PC-3 (cell line): ENCODE data around the gene SLC38A8. TPM values are rescaled to one million over a fixed set of nuclear protein-coding genes. Genes with fewer than 3 reads are reported as not detected.

Source experiments
- ATAC-seq: fragments of 200-7000 bp; cut with Tn5 transposase; 2 replicates; pipeline ENCODE4 v1.9.1; 2020; ENCODE audit warnings: mild to moderate bottlenecking, moderate library complexity
- BruUV-seq: library from RNA; stranded (reverse); fragments of 400-500 nt; replicated peaks from 2 replicates; lab custom pipeline; 2021; lab: Mats Ljungman, UMichigan
- CTCF ChIA-PET: fragments of 300-600 bp; sonication (Branson Sonifier 250); formaldehyde crosslinking; loops from one replicate; lab custom pipeline; 2022; ENCODE audit warnings: antibody characterized with exemption; lab: Charles Lee
- POLR2A ChIA-PET: fragments of 300-600 bp; sonication (Branson Sonifier 250); formaldehyde crosslinking; loops from one replicate; lab custom pipeline; 2022; ENCODE audit warnings: antibody characterized with exemption; ENCODE audit not compliant: unreplicated experiment; lab: Charles Lee
- DNase-seq: peaks from one replicate; pipeline ENCODE4 v3.0.0-alpha.2; 2015
- H2AFZ ChIP-seq: fragments of 300-600 bp; sonication (generic); 2 replicates; pipeline ENCODE4 v1.6.0; 2016; ENCODE audit warnings: antibody characterized with exemption, low read length
- H3F3A ChIP-seq: fragments of 300-600 bp; sonication (generic); one replicate; pipeline ENCODE4 v1.6.0; 2017; ENCODE audit warnings: antibody characterized with exemption, low read length, control low read depth, mild to moderate bottlenecking; ENCODE audit not compliant: unreplicated experiment
- H3K27ac ChIP-seq: fragments of 300-600 bp; sonication (generic); 2 replicates; pipeline ENCODE4 v1.5.1; 2016; ENCODE audit warnings: mild to moderate bottlenecking, low read length
- H3K27me3 ChIP-seq: fragments of 300-600 bp; sonication (generic); 2 replicates; pipeline ENCODE4 v1.6.1; 2016; ENCODE audit warnings: low read length, mixed read lengths
- H3K36me3 ChIP-seq: fragments of 300-600 bp; sonication (generic); 2 replicates; pipeline ENCODE4 v1.6.1; 2016; ENCODE audit warnings: low read depth, mixed run types, low read length, mixed read lengths
- H3K4me1 ChIP-seq: fragments of 300-600 bp; sonication (generic); 2 replicates; pipeline ENCODE4 v1.5.1; 2016; ENCODE audit warnings: low read length; ENCODE audit not compliant: insufficient read depth
- H3K4me2 ChIP-seq: fragments of 300-600 bp; sonication (generic); 2 replicates; pipeline ENCODE4 v1.6.0; 2016; ENCODE audit warnings: low read length
- H3K4me3 ChIP-seq: fragments of 300-600 bp; sonication (generic); 2 replicates; pipeline ENCODE4 v1.5.1; 2016; ENCODE audit warnings: mild to moderate bottlenecking, low read length, mixed read lengths
- H3K79me2 ChIP-seq: fragments of 300-600 bp; sonication (generic); 2 replicates; pipeline ENCODE4 v1.6.1; 2017; ENCODE audit warnings: low read length, mixed read lengths
- H3K9ac ChIP-seq: fragments of 300-600 bp; sonication (generic); 2 replicates; pipeline ENCODE4 v1.6.0; 2016; ENCODE audit warnings: mild to moderate bottlenecking, low read length
- H3K9me2 ChIP-seq: fragments of 300-600 bp; sonication (generic); replicated peaks from 2 replicates; pipeline ENCODE4 v1.6.1; 2016; ENCODE audit warnings: mixed run types, low read length, mixed read lengths
- H3K9me3 ChIP-seq: fragments of 300-600 bp; sonication (generic); 2 replicates; pipeline ENCODE4 v1.6.1; 2016; ENCODE audit warnings: low read length, mixed read lengths
- H4K20me1 ChIP-seq: fragments of 300-600 bp; sonication (generic); 2 replicates; pipeline ENCODE4 v1.6.1; 2016; ENCODE audit warnings: low read length, mixed read lengths
- CTCF ChIP-seq: fragments of 300-600 bp; sonication (generic); conservative IDR thresholded peaks from 2 replicates; pipeline ENCODE4 v1.5.1; 2017; ENCODE audit warnings: antibody characterized with exemption, low read depth, mild to moderate bottlenecking, low read length
- EZH2 ChIP-seq: fragments of 300-600 bp; sonication (generic); IDR thresholded peaks from one replicate; pipeline ENCODE4 v1.6.1; 2017; ENCODE audit warnings: antibody characterized with exemption, mild to moderate bottlenecking, low read length; ENCODE audit not compliant: unreplicated experiment
- EZH2phosphoT487 ChIP-seq: fragments of 300-600 bp; sonication (generic); IDR thresholded peaks from 2 replicates; pipeline ENCODE4 v1.6.1; 2018; ENCODE audit warnings: mild to moderate bottlenecking, antibody characterized with exemption, low read length, borderline replicate concordance
- intact Hi-C: fragments of 100-400 bp; cut with micrococcal nuclease; formaldehyde crosslinking; loops from 2 replicates; pipeline ENCODE4 v1.9.0; 2023
- total RNA-seq: library from RNA; depleted of rRNA; stranded (reverse); fragments of >200 nt; gene quantifications from 2 replicates; pipeline ENCODE4 v1.2.3, GENCODE V29; 2014

Gene SLC38A8
- total RNA-seq, 1 experiment from 2014 or later, result not detected

DNA sequence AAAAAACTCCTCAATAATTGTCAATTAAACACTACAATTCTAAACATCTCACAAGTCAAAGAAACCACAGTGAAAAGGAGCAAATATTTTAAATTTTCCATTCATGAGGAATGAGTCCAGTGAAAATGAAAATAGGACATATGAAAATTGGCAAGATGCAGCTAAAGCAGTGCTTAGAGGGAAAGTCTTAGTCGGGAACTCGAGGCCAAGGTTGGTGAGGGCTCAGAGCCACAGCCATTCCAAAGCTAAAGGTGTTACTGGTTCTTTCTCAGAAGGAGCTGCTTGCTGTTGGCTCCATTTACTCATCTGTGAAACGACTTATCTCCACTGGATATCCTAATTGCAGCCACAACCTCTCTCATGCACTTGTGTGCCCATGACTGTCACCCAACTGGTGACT is 6.5 kb downstream of the SLC38A8 start:
- POLR2A ChIA-PET, result no interaction called here
- intact Hi-C loops, result no loop called here
- H3K4me3 ChIP-seq, result no peak overlapping the region
- H3F3A ChIP-seq, result no peaks in the 10 kb centered on the region
- H2AFZ ChIP-seq, result no peak overlapping the region
- no peaks in the 10 kb centered on the region for H3K4me1 ChIP-seq
- TF ChIP-seq EZH2 (no peak), CTCF (no peak), EZH2phosphoT487 (no peak)
- CTCF ChIA-PET, result no interaction called here
- no peak for ATAC-seq
- no peak overlapping the region for H3K4me2 ChIP-seq
- H3K27me3 ChIP-seq, result no peaks in the 10 kb centered on the region
- no peaks in the 10 kb centered on the region for H3K36me3 ChIP-seq
- no peak overlapping the region for H3K27ac ChIP-seq
- no peak overlapping the region for H3K9ac ChIP-seq
- H3K9me2 ChIP-seq, result no peaks in the 10 kb centered on the region
- H4K20me1 ChIP-seq, result no peaks in the 10 kb centered on the region
- no peaks in the 10 kb centered on the region for H3K79me2 ChIP-seq
- DNase-seq, result no peak
- no TSS peak for BruUV-seq
- no peaks in the 10 kb centered on the region for H3K9me3 ChIP-seq

DNA sequence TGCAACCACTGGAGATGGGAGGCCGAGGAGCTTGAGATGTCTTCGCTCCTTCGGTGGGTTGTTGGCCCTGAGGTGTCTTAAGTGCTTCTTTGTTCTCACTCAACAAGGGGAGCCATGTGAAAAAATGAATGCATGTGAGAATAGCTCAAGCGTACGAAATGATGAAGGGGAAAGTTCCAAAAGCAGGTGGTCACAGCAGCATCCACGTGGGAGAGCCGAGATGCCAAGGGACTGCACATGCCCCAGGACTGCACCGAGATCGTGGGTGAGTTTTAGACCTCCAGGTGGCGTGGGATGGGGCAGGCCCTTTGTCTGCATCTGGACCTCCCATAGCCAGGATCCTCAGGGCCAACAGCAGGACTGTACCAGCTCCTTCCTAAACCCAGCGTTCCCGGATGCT is 8.1 kb downstream of the SLC38A8 start:
- CTCF ChIA-PET, result no interaction called here
- BruUV-seq, result no TSS peak

More for the DNA sequence above, 8.1 kb downstream of the SLC38A8 start:
- DNase-seq (no peak), ATAC-seq (no peak)
- H3K9ac ChIP-seq, result no peak overlapping the region
- no peaks in the 10 kb centered on the region for H3K9me2 ChIP-seq
- no peak for TF ChIP-seq CTCF
- TF ChIP-seq EZH2, result no peak
- TF ChIP-seq EZH2phosphoT487, result no peak
- intact Hi-C loops, result no loop called here
- no peak overlapping the region for H2AFZ ChIP-seq
- no peaks in the 10 kb centered on the region for H4K20me1 ChIP-seq
- H3K27ac ChIP-seq, result no peak overlapping the region
- no peaks in the 10 kb centered on the region for H3K4me1 ChIP-seq
- H3K4me2 ChIP-seq, result no peak overlapping the region
- no peaks in the 10 kb centered on the region for H3K27me3 ChIP-seq
- H3K36me3 ChIP-seq, result no peaks in the 10 kb centered on the region
- no peaks in the 10 kb centered on the region for H3F3A ChIP-seq
- H3K9me3 ChIP-seq, result no peaks in the 10 kb centered on the region
- no peaks in the 10 kb centered on the region for H3K79me2 ChIP-seq
- no peak overlapping the region for H3K4me3 ChIP-seq
- POLR2A ChIA-PET, result no interaction called here
